GM20431 (cell line): Measurements from ENCODE around the gene CDC14A.
"Not testable (repeated sequence)": the region's sequence is repeated elsewhere in the genome, so short reads cannot be mapped to it uniquely, and the experiment has no call there.

Experiments used
- in situ Hi-C: fragments of 300-500 bp; cut with MseI, MboI; formaldehyde crosslinking; loops from one replicate; pipeline ENCODE4 v1.15.0; 2020; ENCODE audit warnings: low sequenced_read_pairs; ENCODE audit not compliant: unreplicated experiment

CDC14A gene, protein sequence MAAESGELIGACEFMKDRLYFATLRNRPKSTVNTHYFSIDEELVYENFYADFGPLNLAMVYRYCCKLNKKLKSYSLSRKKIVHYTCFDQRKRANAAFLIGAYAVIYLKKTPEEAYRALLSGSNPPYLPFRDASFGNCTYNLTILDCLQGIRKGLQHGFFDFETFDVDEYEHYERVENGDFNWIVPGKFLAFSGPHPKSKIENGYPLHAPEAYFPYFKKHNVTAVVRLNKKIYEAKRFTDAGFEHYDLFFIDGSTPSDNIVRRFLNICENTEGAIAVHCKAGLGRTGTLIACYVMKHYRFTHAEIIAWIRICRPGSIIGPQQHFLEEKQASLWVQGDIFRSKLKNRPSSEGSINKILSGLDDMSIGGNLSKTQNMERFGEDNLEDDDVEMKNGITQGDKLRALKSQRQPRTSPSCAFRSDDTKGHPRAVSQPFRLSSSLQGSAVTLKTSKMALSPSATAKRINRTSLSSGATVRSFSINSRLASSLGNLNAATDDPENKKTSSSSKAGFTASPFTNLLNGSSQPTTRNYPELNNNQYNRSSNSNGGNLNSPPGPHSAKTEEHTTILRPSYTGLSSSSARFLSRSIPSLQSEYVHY

GRCh38 chr1:100352267-100353070 is at the start of gene CDC14A:
CDC14A (plus strand) TSS chr1:100352506; CDS start chr1:100352955, 449 bp downstream.
- in situ Hi-C loops, result no loop called here

GRCh38 chr1:100302739-100303138 is 49.6 kb upstream of the CDC14A start:
- in situ Hi-C loops, result no loop called here

DNA sequence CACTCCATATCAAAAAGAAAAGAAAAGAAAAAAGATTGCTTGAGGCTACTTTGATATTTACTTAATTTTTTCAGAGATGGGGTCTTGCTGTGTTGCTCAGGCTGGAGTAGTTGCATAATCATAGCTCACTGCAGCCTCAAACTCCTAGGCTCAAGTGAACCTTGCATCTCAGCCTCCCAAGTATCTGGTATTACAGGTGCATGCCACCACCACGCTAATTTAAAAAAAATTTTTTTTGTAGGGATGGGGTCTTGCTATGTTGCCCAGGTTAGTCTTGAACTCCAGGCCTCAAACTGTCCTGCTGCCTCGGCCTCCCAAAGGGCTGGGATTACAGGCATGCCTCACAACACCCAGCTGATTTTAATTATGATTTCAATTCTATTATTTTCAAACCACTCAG is 48.1 kb upstream of the CDC14A start:
- in situ Hi-C loops, result no loop called here

DNA sequence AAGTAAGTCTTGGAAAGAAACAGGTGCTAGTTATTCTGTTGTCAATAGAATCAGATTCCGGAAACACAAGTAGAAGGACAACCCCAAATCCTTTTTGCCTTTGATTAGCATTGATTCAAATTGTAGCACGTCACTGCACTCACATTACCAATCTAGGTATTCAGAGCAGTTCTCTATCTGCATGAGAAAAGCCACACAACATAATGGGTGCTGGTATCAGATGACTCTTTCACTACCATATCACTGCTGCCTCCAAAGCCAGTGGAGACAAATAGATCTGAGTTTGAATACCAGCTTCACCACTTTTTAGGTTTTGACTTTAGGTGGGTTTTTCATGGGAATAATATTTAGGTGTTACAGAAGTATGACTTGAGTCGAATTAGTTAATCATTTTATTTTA is 47.4 kb upstream of the CDC14A start:
- in situ Hi-C loops, result no loop called here

DNA sequence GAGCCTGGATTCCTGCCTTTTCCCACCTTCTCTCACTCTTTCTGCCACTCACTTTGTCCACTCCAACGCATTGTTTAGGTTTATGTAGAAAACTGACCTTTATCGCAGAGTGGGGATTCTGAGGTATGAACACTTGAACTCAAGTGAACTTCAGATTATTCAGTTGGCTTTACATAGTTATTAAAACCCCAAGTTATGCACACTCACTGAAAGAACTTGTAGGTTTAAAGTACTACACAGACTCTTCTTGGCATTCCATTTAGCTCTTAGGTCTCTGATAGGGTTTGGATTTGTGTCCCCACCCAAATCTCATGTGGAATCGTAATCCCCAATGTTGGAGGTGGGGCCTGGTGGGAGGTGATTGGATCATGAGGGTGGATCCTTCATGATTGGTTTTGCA is 46.4 kb upstream of the CDC14A start:
- in situ Hi-C loops, result no loop called here

- in situ Hi-C loops, result no loop called here
These were observed 45.5 kb upstream of the CDC14A start for GRCh38 chr1:100306735-100307313.

- in situ Hi-C loops, result no loop called here
These were observed 43.5 kb upstream of the CDC14A start for GRCh38 chr1:100308777-100309176.

DNA sequence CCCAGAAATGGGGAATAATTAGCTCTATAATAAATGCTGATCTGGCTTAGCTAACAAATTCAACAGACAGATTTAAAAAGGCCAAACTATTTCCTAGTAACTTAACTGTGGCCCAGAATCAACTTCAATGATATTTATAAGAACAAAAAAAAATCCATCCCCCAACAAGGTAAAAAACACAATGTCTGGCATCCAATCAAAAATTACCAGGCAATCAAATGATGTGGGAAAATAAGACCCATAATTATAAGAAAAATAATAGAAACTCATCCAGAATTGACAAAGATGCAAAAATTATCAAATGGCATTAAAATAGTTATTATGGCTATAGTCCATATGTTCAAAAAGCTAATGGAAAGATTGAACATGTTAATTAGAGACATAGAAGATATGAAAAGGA is 42.4 kb upstream of the CDC14A start:
- in situ Hi-C loops, result no loop called here

- in situ Hi-C loops, result no loop called here
These were observed 38.9 kb upstream of the CDC14A start for GRCh38 chr1:100313382-100313781.

- in situ Hi-C loops, result no loop called here
These were observed 35.7 kb upstream of the CDC14A start for GRCh38 chr1:100316622-100317021.

DNA sequence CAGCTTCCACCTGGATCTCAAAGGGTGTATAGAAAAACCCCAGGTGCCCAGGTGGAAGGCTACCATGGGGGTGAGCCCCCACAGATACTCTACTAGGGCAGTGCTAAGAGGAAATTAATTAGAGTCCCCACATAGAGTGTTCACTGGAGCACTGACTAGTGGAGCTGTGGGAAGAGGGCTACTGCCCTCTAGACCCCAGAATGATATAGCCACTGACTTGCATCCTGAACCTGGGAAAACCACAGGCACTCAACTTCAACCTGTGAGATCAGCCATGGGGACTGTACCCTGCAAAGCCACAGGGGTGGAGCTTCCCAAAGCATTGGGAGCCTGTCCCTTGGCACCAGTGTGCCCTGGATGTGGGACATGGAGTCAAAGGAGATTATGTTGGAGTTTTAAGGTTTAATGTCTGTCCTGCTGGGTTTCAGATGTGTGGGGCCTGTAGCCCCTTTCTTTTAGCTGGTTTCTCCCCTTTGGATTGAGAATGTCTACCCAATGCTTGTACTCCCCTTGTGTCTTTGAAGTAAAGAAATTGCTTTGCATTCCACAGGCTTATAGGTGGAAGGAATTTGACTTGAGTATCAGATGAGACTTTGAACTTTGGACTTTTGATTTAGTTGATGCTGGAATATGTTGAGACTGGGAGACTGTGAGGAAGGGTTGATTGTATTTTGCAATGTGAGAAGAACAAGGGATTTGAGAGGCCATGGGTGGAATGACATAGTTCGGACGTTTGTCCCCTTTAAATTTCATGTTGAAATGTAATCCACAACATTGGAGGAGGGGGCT is 31.8 kb upstream of the CDC14A start:
- in situ Hi-C loops, result no loop called here

- in situ Hi-C loops, result no loop called here
These were observed 31.2 kb upstream of the CDC14A start for GRCh38 chr1:100321100-100321493.

DNA sequence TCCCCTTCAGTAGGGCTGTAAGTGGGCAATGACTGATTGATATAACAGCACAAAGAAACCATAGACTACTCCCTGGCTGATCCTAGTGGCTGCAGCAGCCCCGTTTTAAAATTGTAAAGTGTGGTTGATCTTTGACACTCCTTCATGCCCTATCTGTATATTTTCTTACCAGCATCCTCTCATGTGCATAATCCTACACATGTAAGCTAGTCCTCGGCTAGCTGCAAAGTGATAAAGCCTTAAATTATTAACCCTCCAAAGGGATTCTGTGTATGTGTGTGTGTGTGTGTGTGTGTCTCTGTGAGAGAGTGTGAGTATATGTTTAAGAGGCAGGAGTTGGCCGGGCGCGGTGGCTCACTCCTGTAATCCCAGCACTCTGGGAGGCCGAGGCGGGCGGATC is 30.8 kb upstream of the CDC14A start:
- in situ Hi-C loops, result no loop called here

- in situ Hi-C loops, result no loop called here
These were observed 29.7 kb upstream of the CDC14A start for GRCh38 chr1:100322436-100323211.

- in situ Hi-C loops, result no loop called here
These were observed 28.7 kb upstream of the CDC14A start for GRCh38 chr1:100323419-100324106.

DNA sequence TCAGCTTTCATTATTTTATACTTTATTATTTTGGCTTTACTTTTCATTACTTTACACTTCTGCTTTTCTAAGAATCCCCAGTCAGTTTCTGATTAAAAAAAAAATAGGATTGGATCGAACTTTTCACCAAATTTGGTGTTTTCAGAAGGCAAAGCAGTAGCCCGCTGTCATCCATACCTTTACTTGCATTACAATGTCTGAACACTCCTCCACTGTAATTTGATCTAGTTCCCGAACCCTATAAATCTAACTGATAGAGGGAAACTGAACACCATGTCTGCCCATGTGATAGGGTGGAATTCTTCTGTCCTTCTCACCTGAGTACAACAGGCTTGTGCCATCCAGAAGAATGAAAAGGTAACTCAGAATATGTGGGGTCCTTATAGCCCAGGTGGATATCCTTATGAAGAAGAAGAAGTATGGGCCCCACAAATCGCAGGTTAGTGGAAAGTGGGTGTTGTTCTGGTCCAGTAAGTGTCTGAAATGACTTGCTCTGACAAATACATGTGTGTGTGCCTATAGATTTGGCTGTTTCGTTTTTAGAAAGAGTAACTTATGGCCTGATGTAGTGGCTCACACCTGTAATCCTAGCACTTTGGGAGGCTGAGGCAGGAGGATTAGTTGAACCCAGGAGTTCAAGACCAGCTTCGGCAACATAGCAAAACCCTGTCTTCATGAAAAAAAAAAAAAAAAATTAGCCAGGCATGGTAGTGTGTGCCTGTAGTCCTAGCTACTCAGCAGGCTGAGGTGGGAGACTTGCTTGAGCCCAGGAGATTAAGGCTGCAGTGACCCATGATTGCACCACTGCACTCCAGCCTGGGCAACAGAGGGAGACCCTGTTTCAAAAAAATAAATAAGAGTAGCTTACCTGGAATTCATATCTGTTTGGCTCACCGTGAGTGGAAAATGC is 26.6 kb upstream of the CDC14A start:
- in situ Hi-C loops, result no loop called here

DNA sequence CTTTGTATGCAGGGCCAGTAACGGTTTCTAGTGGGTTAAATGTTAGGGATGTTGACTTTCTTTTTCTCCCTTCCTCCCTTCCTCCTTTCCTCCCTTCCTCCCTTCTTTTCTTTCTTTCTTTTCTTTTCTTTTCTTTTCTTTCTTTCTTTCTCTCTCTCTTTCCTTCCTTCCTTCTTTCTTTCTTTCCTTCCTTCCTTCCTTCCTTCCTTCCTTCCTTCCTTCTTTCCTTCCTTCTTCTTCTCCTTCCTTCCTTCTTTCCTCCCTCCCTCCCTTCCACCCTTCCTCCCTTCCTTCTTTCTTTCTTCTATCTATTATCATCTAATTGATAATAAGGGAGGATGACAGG is 26.0 kb upstream of the CDC14A start:
- in situ Hi-C loops, result not testable (repeated sequence)

DNA sequence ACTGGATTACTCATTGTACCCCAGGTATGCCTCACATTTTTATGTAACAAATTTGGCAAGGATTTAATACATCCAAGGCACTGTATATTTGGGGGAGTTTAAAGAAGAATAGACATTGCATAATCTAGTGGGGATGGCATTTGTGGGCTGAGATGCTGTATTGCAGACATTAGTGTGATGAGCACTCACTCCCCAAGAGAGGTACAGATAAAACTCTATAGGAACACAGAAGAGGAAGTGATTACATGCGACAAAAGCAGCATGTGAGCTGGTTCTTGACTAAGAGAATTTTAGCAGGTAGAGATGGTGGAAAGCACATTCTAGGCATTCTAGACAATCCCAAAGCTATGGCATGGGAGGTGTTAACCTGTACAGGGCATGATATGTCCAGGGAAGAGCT is 24.2 kb upstream of the CDC14A start:
- in situ Hi-C loops, result no loop called here
